ENCODE results near the gene WIZ.

The WIZ gene

DNA sequence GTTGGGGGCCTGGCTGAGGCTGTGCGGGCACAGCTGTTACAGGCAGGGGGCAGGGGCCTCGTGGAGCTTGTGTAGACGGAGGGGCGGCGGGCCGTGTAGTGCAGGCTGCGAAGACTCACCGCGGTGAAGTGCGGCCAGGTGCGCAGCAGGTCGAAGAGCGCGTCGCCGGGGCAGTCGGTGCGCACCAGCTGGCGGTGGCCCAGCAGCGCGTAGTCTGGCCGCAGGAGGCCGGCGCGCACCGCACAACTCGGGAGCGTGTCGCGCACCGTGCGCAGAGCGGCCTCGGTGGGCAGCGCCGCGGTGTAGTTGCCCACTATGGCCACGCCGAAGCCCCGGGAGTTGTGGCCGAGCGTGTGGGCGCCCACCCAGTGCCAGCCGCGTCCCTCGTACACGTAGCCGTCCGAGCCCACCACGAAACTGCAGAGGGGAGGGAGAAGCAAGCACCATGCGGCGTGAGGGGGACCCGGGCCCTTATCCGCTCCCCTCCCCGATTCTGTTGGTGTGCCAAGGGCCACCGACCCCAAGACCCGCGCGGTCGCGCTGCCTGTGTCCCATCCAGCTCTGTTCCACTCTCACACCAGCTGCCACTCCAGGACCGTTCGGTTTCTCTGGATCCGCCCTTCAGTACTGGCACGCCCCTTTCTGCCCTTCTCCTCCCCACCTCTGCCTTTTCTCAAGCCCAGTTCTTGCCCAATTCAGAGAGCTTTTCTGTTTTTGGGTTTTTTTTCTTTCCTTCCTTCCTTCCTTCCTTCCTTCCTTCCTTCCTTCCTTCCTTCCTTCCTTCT lies 19.9 kb upstream of the WIZ start:
- Histone ChIP-seq H3K9me3 (ENCODE audit: control insufficient read depth, insufficient read depth, low read depth, low read length) (no peaks in the 10 kb centered on the region), H3K36me3 (ENCODE audit: control insufficient read depth in 2 of 2, insufficient read depth in 1 of 2, low read length in 2 of 2) (no peaks in the 10 kb centered on the region), H3K4me1 (ENCODE audit: control insufficient read depth, insufficient read depth, low read length) (no peaks in the 10 kb centered on the region), H3K27ac (ENCODE audit: extremely low read depth, low read depth, low read length) (no peak overlapping the region), H3K4me3 (ENCODE audit: low read depth, low read length) (no peak overlapping the region)
- ChIA-PET CTCF (no interaction called here), POLR2A (interaction anchor here (0.6 to 1.0 kb wide), 2 partner anchors 11 to 122 kb away, joined by 3 read pairs; no protein-coding TSS in a partner anchor)
- peak; percentile 88 for TF ChIP-seq ZNF366 (tag by site-specific recombination; conservative IDR thresholded peaks at IDR 0.05)
- TF ChIP-seq, protein P1, sequence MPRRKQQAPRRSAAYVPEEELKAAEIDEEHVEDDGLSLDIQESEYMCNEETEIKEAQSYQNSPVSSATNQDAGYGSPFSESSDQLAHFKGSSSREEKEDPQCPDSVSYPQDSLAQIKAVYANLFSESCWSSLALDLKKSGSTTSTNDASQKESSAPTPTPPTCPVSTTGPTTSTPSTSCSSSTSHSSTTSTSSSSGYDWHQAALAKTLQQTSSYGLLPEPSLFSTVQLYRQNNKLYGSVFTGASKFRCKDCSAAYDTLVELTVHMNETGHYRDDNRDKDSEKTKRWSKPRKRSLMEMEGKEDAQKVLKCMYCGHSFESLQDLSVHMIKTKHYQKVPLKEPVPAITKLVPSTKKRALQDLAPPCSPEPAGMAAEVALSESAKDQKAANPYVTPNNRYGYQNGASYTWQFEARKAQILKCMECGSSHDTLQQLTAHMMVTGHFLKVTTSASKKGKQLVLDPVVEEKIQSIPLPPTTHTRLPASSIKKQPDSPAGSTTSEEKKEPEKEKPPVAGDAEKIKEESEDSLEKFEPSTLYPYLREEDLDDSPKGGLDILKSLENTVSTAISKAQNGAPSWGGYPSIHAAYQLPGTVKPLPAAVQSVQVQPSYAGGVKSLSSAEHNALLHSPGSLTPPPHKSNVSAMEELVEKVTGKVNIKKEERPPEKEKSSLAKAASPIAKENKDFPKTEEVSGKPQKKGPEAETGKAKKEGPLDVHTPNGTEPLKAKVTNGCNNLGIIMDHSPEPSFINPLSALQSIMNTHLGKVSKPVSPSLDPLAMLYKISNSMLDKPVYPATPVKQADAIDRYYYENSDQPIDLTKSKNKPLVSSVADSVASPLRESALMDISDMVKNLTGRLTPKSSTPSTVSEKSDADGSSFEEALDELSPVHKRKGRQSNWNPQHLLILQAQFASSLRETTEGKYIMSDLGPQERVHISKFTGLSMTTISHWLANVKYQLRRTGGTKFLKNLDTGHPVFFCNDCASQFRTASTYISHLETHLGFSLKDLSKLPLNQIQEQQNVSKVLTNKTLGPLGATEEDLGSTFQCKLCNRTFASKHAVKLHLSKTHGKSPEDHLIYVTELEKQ (tag by site-specific recombination; IDR thresholded peaks at IDR 0.05; ENCODE audit: borderline replicate concordance), result no peak
- TF ChIP-seq AEBP2 (tag by site-specific recombination; IDR thresholded peaks at IDR 0.05; ENCODE audit: borderline replicate concordance), result no peak
- TF ChIP-seq REST (tag by site-specific recombination; IDR thresholded peaks at IDR 0.05), result no peak
- TF ChIP-seq, protein P2, sequence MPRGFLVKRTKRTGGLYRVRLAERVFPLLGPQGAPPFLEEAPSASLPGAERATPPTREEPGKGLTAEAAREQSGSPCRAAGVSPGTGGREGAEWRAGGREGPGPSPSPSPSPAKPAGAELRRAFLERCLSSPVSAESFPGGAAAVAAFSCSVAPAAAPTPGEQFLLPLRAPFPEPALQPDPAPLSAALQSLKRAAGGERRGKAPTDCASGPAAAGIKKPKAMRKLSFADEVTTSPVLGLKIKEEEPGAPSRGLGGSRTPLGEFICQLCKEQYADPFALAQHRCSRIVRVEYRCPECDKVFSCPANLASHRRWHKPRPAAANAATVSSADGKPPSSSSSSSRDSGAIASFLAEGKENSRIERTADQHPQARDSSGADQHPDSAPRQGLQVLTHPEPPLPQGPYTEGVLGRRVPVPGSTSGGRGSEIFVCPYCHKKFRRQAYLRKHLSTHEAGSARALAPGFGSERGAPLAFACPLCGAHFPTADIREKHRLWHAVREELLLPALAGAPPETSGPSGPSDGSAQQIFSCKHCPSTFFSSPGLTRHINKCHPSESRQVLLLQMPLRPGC (tag by site-specific recombination; IDR thresholded peaks at IDR 0.05), result no peak
- TF ChIP-seq KLF9 (tag by site-specific recombination; IDR thresholded peaks at IDR 0.05; ENCODE audit: low read depth), result peak; percentile 51

- TF ChIP-seq ZNF707 (tag by site-specific recombination; IDR thresholded peaks at IDR 0.05) (no peak), ZNF311 (tag by site-specific recombination; IDR thresholded peaks at IDR 0.05; ENCODE audit: borderline replicate concordance) (0 out of 2 replicates have a peak, but pooled peaks have one; percentile 14)
- no peak overlapping the region for H3K4me3 ChIP-seq (ENCODE audit: low read depth, low read length)
Observed at GRCh38 chr19:15468675-15469512, 19.1 kb upstream of the WIZ start.

More at GRCh38 chr19:15468675-15469512, 19.1 kb upstream of the WIZ start:
- H3K36me3 ChIP-seq (ENCODE audit: control insufficient read depth in 2 of 2, insufficient read depth in 1 of 2, low read length in 2 of 2), result no peaks in the 10 kb centered on the region
- no peak overlapping the region for H3K27ac ChIP-seq (ENCODE audit: extremely low read depth, low read depth, low read length)
- ChIA-PET POLR2A (no interaction called here), CTCF (interaction anchor here (0.6 kb wide), 1 partner anchor 88 kb away, joined by 3 read pairs; no protein-coding TSS in a partner anchor)
- H3K9me3 ChIP-seq (ENCODE audit: control insufficient read depth, insufficient read depth, low read depth, low read length), result no peaks in the 10 kb centered on the region
- H3K4me1 ChIP-seq (ENCODE audit: control insufficient read depth, insufficient read depth, low read length), result no peaks in the 10 kb centered on the region

All from HEK293 (cell line).